ENCODE data around the gene PIGU. TPM values are rescaled to one million over a fixed set of nuclear protein-coding genes. Genes with fewer than 3 reads are reported as not detected.
"Not testable (repeated sequence)": the region's sequence is repeated elsewhere in the genome, so short reads cannot be mapped to it uniquely, and the experiment has no call there.

Gene PIGU
- total RNA-seq, 1 experiment from 2014 or later: 50.5 TPM

GRCh38 chr20:34529742-34530141, 147.2 kb downstream of the PIGU start:
- no peak overlapping the region for H3K4me3 ChIP-seq
- no peak for DNase-seq
- peaks cover 29% of the 10 kb centered on the region for H3K4me1 ChIP-seq
- no peaks in the 10 kb centered on the region for H3K27me3 ChIP-seq
- no peak overlapping the region for H3K27ac ChIP-seq
- no peaks in the 10 kb centered on the region for H3K9me3 ChIP-seq (replicated peaks)
- peaks cover 53% of the 10 kb centered on the region for H3K36me3 ChIP-seq

DNA sequence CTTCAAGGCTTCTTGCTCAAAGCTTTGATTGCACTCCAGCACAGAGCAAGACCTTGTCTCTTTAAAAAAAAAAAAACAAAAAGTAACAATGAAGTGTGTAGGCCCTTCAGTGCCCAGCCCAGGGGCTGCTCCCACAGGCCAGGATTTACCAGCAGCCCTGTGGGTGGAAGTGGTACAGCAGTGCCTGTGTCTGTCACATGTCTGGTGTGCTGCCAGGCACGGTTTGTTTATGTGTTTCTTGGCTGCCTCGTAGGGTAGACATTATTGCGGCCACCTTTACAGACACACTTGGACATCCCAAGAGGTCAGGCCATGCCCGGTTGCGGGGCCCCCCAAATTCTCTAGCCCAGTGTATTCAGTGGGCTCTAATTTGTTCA, 148.0 kb downstream of the PIGU start:
- H3K36me3 ChIP-seq: peaks cover 50% of the 10 kb centered on the region

GRCh38 chr20:34527016-34527415, 149.9 kb downstream of the PIGU start:
- Histone ChIP-seq H3K4me3 (no peak overlapping the region), H3K9me3 (replicated peaks) (no peaks in the 10 kb centered on the region), H3K36me3 (peaks cover 40% of the 10 kb centered on the region), H3K27ac (no peak overlapping the region; the same call in 1 of the 2 replicates), H3K27me3 (no peaks in the 10 kb centered on the region), H3K4me1 (peaks cover 42% of the 10 kb centered on the region)
- no peak for DNase-seq

More for the DNA sequence above, 148.0 kb downstream of the PIGU start:
- no peak for DNase-seq
- no peak overlapping the region for H3K27ac ChIP-seq
- H3K4me1 ChIP-seq: peaks cover 38% of the 10 kb centered on the region
- H3K9me3 ChIP-seq (replicated peaks): no peaks in the 10 kb centered on the region
- no peaks in the 10 kb centered on the region for H3K27me3 ChIP-seq
- no peak overlapping the region for H3K4me3 ChIP-seq

- no peaks in the 10 kb centered on the region for H3K27me3 ChIP-seq
- no peaks in the 10 kb centered on the region for H3K9me3 ChIP-seq (replicated peaks)
- peaks cover 39% of the 10 kb centered on the region for H3K4me1 ChIP-seq
- no peak overlapping the region for H3K4me3 ChIP-seq
- no peak for DNase-seq
- H3K36me3 ChIP-seq: peaks cover 35% of the 10 kb centered on the region
- peak overlapping the region; percentile 65 for H3K27ac ChIP-seq
Measured at GRCh38 chr20:34526466-34526865, 150.4 kb downstream of the PIGU start.

GRCh38 chr20:34525709-34526416, 151.0 kb downstream of the PIGU start:
- peak; percentile 99 to 100 for DNase-seq
- H3K9me3 ChIP-seq (replicated peaks): no peaks in the 10 kb centered on the region
- peak overlapping the region; percentile 65 for H3K27ac ChIP-seq
- no peaks in the 10 kb centered on the region for H3K27me3 ChIP-seq
- H3K4me3 ChIP-seq: no peak overlapping the region
- H3K4me1 ChIP-seq: peaks cover 36% of the 10 kb centered on the region
- H3K36me3 ChIP-seq: peaks cover 31% of the 10 kb centered on the region

- Histone ChIP-seq H3K4me3 (no peak overlapping the region), H3K27ac (peak overlapping the region; percentile 65), H3K9me3 (replicated peaks) (no peaks in the 10 kb centered on the region), H3K4me1 (peaks cover 36% of the 10 kb centered on the region), H3K36me3 (peaks cover 27% of the 10 kb centered on the region), H3K27me3 (no peaks in the 10 kb centered on the region)
- DNase-seq: no peak
Measured at GRCh38 chr20:34525342-34525708, 151.6 kb downstream of the PIGU start.

- Histone ChIP-seq H3K4me1 (peaks cover 36% of the 10 kb centered on the region), H3K4me3 (no peak overlapping the region), H3K27me3 (no peaks in the 10 kb centered on the region), H3K9me3 (replicated peaks) (no peaks in the 10 kb centered on the region), H3K27ac (peak overlapping the region; percentile 77), H3K36me3 (peaks cover 23% of the 10 kb centered on the region)
- no peak for DNase-seq
Measured at GRCh38 chr20:34524426-34524825, 152.5 kb downstream of the PIGU start.

GRCh38 chr20:34522969-34523871, 153.7 kb downstream of the PIGU start:
- peaks cover 36% of the 10 kb centered on the region for H3K4me1 ChIP-seq
- DNase-seq: peak; percentile 97 to 99
- H3K27me3 ChIP-seq: no peaks in the 10 kb centered on the region
- H3K4me3 ChIP-seq: peak overlapping the region; percentile 33
- peak overlapping the region; percentile 77 for H3K27ac ChIP-seq
- peaks cover 19% of the 10 kb centered on the region for H3K36me3 ChIP-seq
- no peaks in the 10 kb centered on the region for H3K9me3 ChIP-seq (replicated peaks)

GRCh38 chr20:34519841-34520240, 157.1 kb downstream of the PIGU start:
- H3K4me3 ChIP-seq; H3K27me3 ChIP-seq; DNase-seq; H3K9me3 ChIP-seq (replicated peaks); H3K36me3 ChIP-seq; H3K27ac ChIP-seq: not testable (repeated sequence)
- H3K4me1 ChIP-seq: peaks cover 20% of the 10 kb centered on the region

GRCh38 chr20:34518863-34519262, 158.0 kb downstream of the PIGU start:
- H3K9me3 ChIP-seq (replicated peaks); DNase-seq; H3K27ac ChIP-seq; H3K4me3 ChIP-seq; H3K27me3 ChIP-seq; H3K36me3 ChIP-seq: not testable (repeated sequence)
- peaks cover 11% of the 10 kb centered on the region for H3K4me1 ChIP-seq

GRCh38 chr20:34517114-34517505, 159.8 kb downstream of the PIGU start:
- H3K4me3 ChIP-seq: peak overlapping the region; percentile 91
- H3K9me3 ChIP-seq (replicated peaks): no peaks in the 10 kb centered on the region
- H3K4me1 ChIP-seq: no peaks in the 10 kb centered on the region
- no peak for DNase-seq
- H3K27ac ChIP-seq: peak overlapping the region; percentile 88
- H3K36me3 ChIP-seq: peaks cover 3% of the 10 kb centered on the region; the same call in 1 of the 2 replicates
- H3K27me3 ChIP-seq: no peaks in the 10 kb centered on the region

GRCh38 chr20:34516247-34517113, 160.4 kb downstream of the PIGU start, which contains the start of gene DYNLRB1:
DYNLRB1 (plus strand) TSS chr20:34516422; CDS start chr20:34516459, 37 bp downstream.
- Histone ChIP-seq H3K27me3 (no peaks in the 10 kb centered on the region), H3K4me1 (no peaks in the 10 kb centered on the region), H3K27ac (peak within 1 kb of the TSS; percentile 88), H3K4me3 (peak within 1 kb of the TSS; percentile 91), H3K36me3 (peaks cover 3% of the 10 kb centered on the region; the same call in 1 of the 2 replicates), H3K9me3 (replicated peaks) (no peaks in the 10 kb centered on the region)
- peak; percentile 99 to 100 for DNase-seq

DNA sequence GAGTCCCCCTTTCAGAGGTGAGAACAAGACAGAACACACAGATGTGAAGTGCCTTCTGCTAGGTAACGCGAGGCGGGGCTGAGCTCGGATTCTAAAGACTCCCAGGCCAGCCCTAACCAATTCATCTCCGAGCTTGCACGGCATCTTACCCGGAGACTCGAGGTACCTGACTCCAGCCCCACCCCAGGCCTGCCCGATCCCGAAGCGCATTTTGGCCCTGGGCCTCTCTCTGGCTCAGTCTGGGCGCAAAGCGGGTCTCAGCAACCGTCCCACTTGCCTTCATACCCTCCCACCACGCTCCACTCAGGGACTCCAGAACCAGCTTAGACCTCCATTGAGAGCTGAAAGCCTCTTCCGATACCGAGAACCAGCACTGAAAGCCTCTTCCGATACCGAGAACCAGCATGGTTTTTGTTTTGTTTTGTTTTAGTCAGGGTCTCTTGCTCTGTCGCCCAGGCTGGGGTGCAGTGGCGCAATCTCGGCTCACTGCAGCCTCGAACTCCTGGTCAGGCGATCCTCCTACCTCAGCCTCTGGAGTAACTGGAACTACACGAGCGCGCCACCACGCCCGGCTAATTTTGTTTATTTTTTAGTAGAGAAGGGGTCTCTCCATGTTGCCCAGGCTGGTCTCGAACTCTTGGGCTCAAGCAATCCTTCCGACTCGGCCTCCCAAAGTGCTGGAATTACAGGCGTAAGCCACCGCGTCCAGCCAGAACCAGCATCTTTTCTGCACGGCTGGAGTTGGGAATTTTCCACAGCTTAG, 161.2 kb downstream of the PIGU start:
- peaks cover 8% of the 10 kb centered on the region for H3K36me3 ChIP-seq
- H3K27me3 ChIP-seq: no peaks in the 10 kb centered on the region
- H3K4me1 ChIP-seq: no peaks in the 10 kb centered on the region
- H3K9me3 ChIP-seq (replicated peaks): no peaks in the 10 kb centered on the region
- peak; percentile 75 to 83 for DNase-seq
- H3K4me3 ChIP-seq: peak overlapping the region; percentile 91
- peak overlapping the region; percentile 88 for H3K27ac ChIP-seq
